ENCODE results near the gene KLC3. TPM values are rescaled to one million over a fixed set of nuclear protein-coding genes. Genes with fewer than 3 reads are reported as not detected.

Gene KLC3
- total RNA-seq, 4 donors from 2014 or later, result 0.55 TPM; not detected in 3

GRCh38 chr19:45303269-45304060 lies 37.1 kb upstream of the KLC3 start:
- Histone ChIP-seq H3K27me3 (no peaks in the 10 kb centered on the region), H3K36me3 (no peaks in the 10 kb centered on the region), H3K9me3 (no peaks in the 10 kb centered on the region), H3K4me3 (no peak overlapping the region), H3K4me1 (no peaks in the 10 kb centered on the region), H3K27ac (no peak overlapping the region)
- intact Hi-C loops (cut with DNase I; ENCODE audit: low total_unique reads), result no loop called here
- TF ChIP-seq POLR2A (IDR thresholded peaks at IDR 0.05), result no peak
- TF ChIP-seq, protein P1, sequence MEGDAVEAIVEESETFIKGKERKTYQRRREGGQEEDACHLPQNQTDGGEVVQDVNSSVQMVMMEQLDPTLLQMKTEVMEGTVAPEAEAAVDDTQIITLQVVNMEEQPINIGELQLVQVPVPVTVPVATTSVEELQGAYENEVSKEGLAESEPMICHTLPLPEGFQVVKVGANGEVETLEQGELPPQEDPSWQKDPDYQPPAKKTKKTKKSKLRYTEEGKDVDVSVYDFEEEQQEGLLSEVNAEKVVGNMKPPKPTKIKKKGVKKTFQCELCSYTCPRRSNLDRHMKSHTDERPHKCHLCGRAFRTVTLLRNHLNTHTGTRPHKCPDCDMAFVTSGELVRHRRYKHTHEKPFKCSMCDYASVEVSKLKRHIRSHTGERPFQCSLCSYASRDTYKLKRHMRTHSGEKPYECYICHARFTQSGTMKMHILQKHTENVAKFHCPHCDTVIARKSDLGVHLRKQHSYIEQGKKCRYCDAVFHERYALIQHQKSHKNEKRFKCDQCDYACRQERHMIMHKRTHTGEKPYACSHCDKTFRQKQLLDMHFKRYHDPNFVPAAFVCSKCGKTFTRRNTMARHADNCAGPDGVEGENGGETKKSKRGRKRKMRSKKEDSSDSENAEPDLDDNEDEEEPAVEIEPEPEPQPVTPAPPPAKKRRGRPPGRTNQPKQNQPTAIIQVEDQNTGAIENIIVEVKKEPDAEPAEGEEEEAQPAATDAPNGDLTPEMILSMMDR (IDR thresholded peaks at IDR 0.05), result no peak
- no peak for DNase-seq

DNA sequence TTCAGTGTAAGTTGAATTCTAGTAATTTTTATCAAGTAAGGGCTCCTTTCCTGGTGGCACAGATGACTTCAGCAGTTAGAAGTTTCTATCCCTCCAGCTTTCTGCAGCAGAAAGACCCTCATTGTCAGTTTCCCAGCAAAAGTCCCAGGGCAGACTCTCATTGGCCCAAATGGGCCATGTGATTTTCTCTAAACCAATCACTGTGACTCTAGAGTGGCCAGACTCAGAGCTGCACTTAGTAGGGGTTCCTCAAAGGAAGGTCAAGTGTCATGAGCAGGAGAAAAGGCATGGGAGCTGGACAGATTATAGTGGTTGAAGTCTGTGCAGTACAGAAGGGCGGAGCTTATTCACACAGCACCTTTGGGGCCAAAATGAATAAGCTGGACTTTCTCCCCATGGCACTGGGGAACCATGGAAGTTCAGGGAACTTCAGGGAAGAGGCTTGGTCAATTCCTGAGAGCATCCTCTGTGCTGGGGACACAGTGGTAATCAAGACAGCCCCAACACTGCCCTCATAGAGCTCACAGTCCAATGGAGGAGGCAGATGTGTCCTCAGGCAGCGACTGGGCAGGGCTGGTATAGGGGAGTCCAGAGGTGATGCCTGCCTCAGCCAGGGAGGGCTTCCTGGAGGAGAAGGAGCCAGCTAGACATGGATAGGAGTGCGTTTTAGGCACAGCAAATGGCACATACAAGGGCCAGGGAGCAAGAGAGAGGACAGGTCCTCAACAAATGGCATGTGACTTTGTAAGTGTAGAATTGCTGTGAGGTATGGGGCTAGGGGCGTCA lies 36.2 kb upstream of the KLC3 start:
- H3K27ac ChIP-seq, result no peak overlapping the region
- intact Hi-C loops (cut with DNase I; ENCODE audit: low total_unique reads), result no loop called here
- no peak for DNase-seq
- no peaks in the 10 kb centered on the region for H3K9me3 ChIP-seq
- no peaks in the 10 kb centered on the region for H3K36me3 ChIP-seq
- H3K4me3 ChIP-seq, result no peak overlapping the region
- H3K27me3 ChIP-seq, result no peaks in the 10 kb centered on the region
- TF ChIP-seq, protein P1 (IDR thresholded peaks at IDR 0.05), result no peak
- TF ChIP-seq POLR2A (IDR thresholded peaks at IDR 0.05), result no peak
- H3K4me1 ChIP-seq, result no peaks in the 10 kb centered on the region

DNA sequence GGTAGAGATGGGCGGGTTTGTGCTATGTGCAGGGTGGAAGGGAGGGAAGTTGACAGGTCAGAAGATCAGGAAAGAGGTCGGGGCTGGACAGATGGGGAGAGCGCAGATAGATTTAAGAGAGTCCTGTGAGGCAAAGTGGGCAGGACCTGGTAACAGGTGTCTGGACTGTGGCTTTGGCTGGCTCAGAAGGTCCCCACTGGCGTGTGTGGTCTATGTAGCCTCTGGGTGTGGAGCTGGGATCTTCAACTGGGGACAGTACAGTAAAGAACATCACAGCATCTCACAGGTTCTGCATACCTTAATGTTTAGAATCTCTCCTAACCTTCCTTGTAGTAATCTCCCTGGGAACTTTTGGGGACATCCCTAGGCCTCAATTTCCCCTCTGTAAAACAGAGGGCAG lies 35.5 kb upstream of the KLC3 start:
- Histone ChIP-seq H3K27me3 (no peaks in the 10 kb centered on the region), H3K4me3 (no peak overlapping the region), H3K36me3 (no peaks in the 10 kb centered on the region), H3K4me1 (no peaks in the 10 kb centered on the region), H3K27ac (no peak overlapping the region), H3K9me3 (no peaks in the 10 kb centered on the region)
- TF ChIP-seq, protein P1 (IDR thresholded peaks at IDR 0.05), result no peak
- TF ChIP-seq POLR2A (IDR thresholded peaks at IDR 0.05), result no peak
- DNase-seq, result no peak
- intact Hi-C loops (cut with DNase I; ENCODE audit: low total_unique reads), result no loop called here

DNA sequence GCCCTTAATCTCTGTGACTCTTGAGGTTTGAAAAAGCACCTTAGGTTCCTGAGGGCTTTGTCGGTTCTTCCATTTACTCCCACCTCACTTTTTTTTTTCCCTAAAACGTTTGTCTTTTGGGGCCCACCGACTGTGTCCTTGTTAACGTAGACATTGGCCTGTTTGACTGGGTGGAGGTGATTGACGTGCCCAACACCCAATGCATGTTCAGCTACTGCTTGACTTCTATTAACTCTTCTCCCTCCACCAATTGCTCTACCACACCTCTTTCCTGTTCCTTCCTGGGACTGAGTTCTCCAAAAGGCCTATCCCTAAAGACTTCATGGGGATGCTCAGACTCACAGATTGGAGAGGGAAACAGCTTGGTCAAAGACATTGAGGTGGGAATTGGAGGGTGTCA lies 35.1 kb upstream of the KLC3 start:
- intact Hi-C loops (cut with DNase I; ENCODE audit: low total_unique reads), result no loop called here
- H3K4me1 ChIP-seq, result no peaks in the 10 kb centered on the region
- H3K4me3 ChIP-seq, result no peak overlapping the region
- H3K36me3 ChIP-seq, result no peaks in the 10 kb centered on the region
- no peaks in the 10 kb centered on the region for H3K27me3 ChIP-seq
- H3K27ac ChIP-seq, result no peak overlapping the region
- no peaks in the 10 kb centered on the region for H3K9me3 ChIP-seq
- TF ChIP-seq, protein P1 (IDR thresholded peaks at IDR 0.05), result no peak
- TF ChIP-seq POLR2A (IDR thresholded peaks at IDR 0.05), result no peak
- no peak for DNase-seq

GRCh38 chr19:45306040-45306439 lies 34.5 kb upstream of the KLC3 start:
- Histone ChIP-seq H3K27me3 (no peaks in the 10 kb centered on the region), H3K27ac (no peak overlapping the region), H3K9me3 (no peaks in the 10 kb centered on the region), H3K4me1 (no peaks in the 10 kb centered on the region), H3K4me3 (no peak overlapping the region), H3K36me3 (no peaks in the 10 kb centered on the region)
- intact Hi-C loops (cut with DNase I; ENCODE audit: low total_unique reads), result no loop called here
- no peak for TF ChIP-seq POLR2A (IDR thresholded peaks at IDR 0.05)
- TF ChIP-seq, protein P1 (IDR thresholded peaks at IDR 0.05), result no peak
- DNase-seq, result no peak
